SK-N-SH (cell line): Measurements from ENCODE around the gene PPP1R16B. TPM values are rescaled to one million over a fixed set of nuclear protein-coding genes. Genes with fewer than 3 reads are reported as not detected.
A peak's percentile ranks its signal among the peaks of the same experiment; 100 is the strongest.

Experiments
- CTCF ChIA-PET: fragments of 300-600, 350-600 bp; formaldehyde crosslinking; extraction: SDS; loops from one replicate; lab custom pipeline; 2021; lab: Yijun Ruan, JAX
- POLR2A ChIA-PET: fragments of 350-600 bp; sonication (Branson Sonifier 250); formaldehyde crosslinking; extraction: SDS; loops from one replicate; lab custom pipeline; 2020; ENCODE audit warnings: antibody characterized with exemption, inconsistent platforms; lab: Yijun Ruan, JAX
- DNase-seq: peaks from one replicate; pipeline ENCODE4 v3.0.0; 2012
- H2AFZ ChIP-seq: fragments of 200-600 bp; sonication (generic); 2 replicates; pipeline ENCODE4 v1.8.1; 2016; ENCODE audit warnings: antibody characterized with exemption, mild to moderate bottlenecking, low read depth
- H3F3A ChIP-seq: fragments of 200-600 bp; sonication (generic); replicated peaks from 2 replicates; pipeline ENCODE3; 2016; ENCODE audit warnings: antibody characterized with exemption, mild to moderate bottlenecking; ENCODE audit not compliant: insufficient read depth
- H3K27ac ChIP-seq, 2 experiments: fragments of 200-500 bp in 1 of 2; fragments of 200-600 bp in 1 of 2; sonication (Bioruptor generic) in 1 of 2; sonication (generic), shearing (Covaris generic) in 1 of 2; 2 replicates each; pipeline versions ENCODE4 v1.5.1 to v1.6.1; 2014 to 2016; ENCODE audit warnings: low read depth in 2 of 2, inconsistent platforms in 1 of 2, low read length in 1 of 2, mild to moderate bottlenecking in 1 of 2, mixed read lengths in 1 of 2
- H3K27me3 ChIP-seq: fragments of 200-600 bp; sonication (generic), shearing (Covaris generic); 2 replicates; pipeline ENCODE4 v1.6.1; 2016; ENCODE audit warnings: mixed run types; ENCODE audit not compliant: insufficient read depth
- H3K36me3 ChIP-seq, 2 experiments: fragments of 200-500 bp in 1 of 2; fragments of 200-600 bp in 1 of 2; sonication (Bioruptor generic) in 1 of 2; sonication (generic) in 1 of 2; replicated peaks in 1 of 2; 2 replicates each; pipeline versions ENCODE3 to v1.5.1; 2014 to 2016; ENCODE audit warnings: low read length in 1 of 2, mild to moderate bottlenecking in 1 of 2; ENCODE audit not compliant: insufficient read depth in 2 of 2, control insufficient read depth in 1 of 2
- H3K4me1 ChIP-seq, 2 experiments: fragments of 200-500 bp in 1 of 2; fragments of 200-600 bp in 1 of 2; sonication (Bioruptor generic) in 1 of 2; sonication (generic), shearing (Covaris generic) in 1 of 2; 2 replicates each; pipeline versions ENCODE4 v1.5.1 to v1.6.1; 2014 to 2016; ENCODE audit warnings: low read depth in 1 of 2, low read length in 1 of 2, mixed run types in 1 of 2; ENCODE audit not compliant: insufficient read depth in 2 of 2, control insufficient read depth in 1 of 2
- H3K4me2 ChIP-seq: fragments of 200-600 bp; sonication (generic), shearing (Covaris generic); 2 replicates; pipeline ENCODE4 v1.6.1; 2017; ENCODE audit warnings: mixed run types
- H3K4me3 ChIP-seq, 2 experiments: fragments of 200-500 bp in 1 of 2; fragments of 200-600 bp in 1 of 2; sonication (Bioruptor generic) in 1 of 2; sonication (generic), shearing (Covaris generic) in 1 of 2; 2 replicates each; pipeline versions ENCODE4 v1.5.1 to v1.8.1; 2014 to 2016; ENCODE audit warnings: low read depth in 2 of 2, inconsistent platforms in 1 of 2, low read length in 1 of 2, mild to moderate bottlenecking in 1 of 2, mixed read lengths in 1 of 2, moderate library complexity in 1 of 2
- H3K79me2 ChIP-seq: fragments of 200-600 bp; sonication (generic); 2 replicates; pipeline ENCODE4 v1.8.1; 2017; ENCODE audit warnings: mild to moderate bottlenecking; ENCODE audit not compliant: insufficient read depth
- H3K9ac ChIP-seq: fragments of 200-600 bp; sonication (generic); 2 replicates; pipeline ENCODE4 v1.6.1; 2017; ENCODE audit warnings: mixed run types
- H3K9me2 ChIP-seq: fragments of 200-600 bp; sonication (generic); 2 replicates; pipeline ENCODE4 v1.6.1; 2017; ENCODE audit warnings: mixed run types
- H3K9me3 ChIP-seq: fragments of 200-600 bp; sonication (generic); 2 replicates; pipeline ENCODE4 v1.6.1; 2017; ENCODE audit warnings: mixed run types, mild to moderate bottlenecking, moderate library complexity
- H4K20me1 ChIP-seq: fragments of 200-600 bp; sonication (generic); 2 replicates; pipeline ENCODE4 v1.6.1; 2017; ENCODE audit warnings: mild to moderate bottlenecking, mixed run types; ENCODE audit not compliant: insufficient read depth
- CTCF ChIP-seq: fragments of 200-600 bp; sonication (generic); IDR thresholded peaks from 2 replicates; pipeline ENCODE4 v1.6.1; 2017; ENCODE audit warnings: antibody characterized with exemption, mild to moderate bottlenecking, moderate library complexity
- FOXJ3 ChIP-seq: sonication (generic); formaldehyde crosslinking; IDR thresholded peaks from 2 replicates; pipeline ENCODE4 v1.5.1; 2020; ENCODE audit warnings: mild to moderate bottlenecking, missing genetic modification reagents
- IRF3 ChIP-seq: fragments of 150-350 bp; IDR thresholded peaks from 2 replicates; pipeline ENCODE4 v1.6.1; 2016; ENCODE audit warnings: mild to moderate bottlenecking, low read depth, low read length
- MEF2A ChIP-seq: IDR thresholded peaks from 2 replicates; pipeline ENCODE4 v1.4.0; 2012; ENCODE audit warnings: low read depth, borderline replicate concordance
- POLR2AphosphoS5 ChIP-seq: IDR thresholded peaks from 2 replicates; pipeline ENCODE4 v1.6.1; 2012; ENCODE audit warnings: low read depth, low read length
- RAD21 ChIP-seq: IDR thresholded peaks from 2 replicates; pipeline ENCODE4 v1.6.1; 2012; ENCODE audit warnings: mild to moderate bottlenecking, low read length
- RFX5 ChIP-seq: IDR thresholded peaks from 2 replicates; pipeline ENCODE4 v1.6.1; 2012; ENCODE audit warnings: mild to moderate bottlenecking, improper control_type of control experiment, low read length
- TCF12 ChIP-seq: IDR thresholded peaks from 2 replicates; pipeline ENCODE4 v1.4.0; 2012
- WGBS: methylation state at CpG from one replicate; pipeline ENCODE4 v1.1.6; 2017; ENCODE audit warnings: low lambda C conversion rate; 5-methylcytosine and 5-hydroxymethylcytosine counted together
- polyA plus RNA-seq, 3 experiments: library from polyadenylated mRNA; depleted of rRNA; stranded (reverse); fragments of >200 nt; gene quantifications; 2 replicates each; pipeline ENCODE4 v1.2.3, GENCODE V29; 2012

The PPP1R16B gene
- polyA plus RNA-seq, 1 of the 3 experiments (the other 2 are of a cell fraction): 0.28 TPM

GRCh38 chr20:38935285-38935684, 129.8 kb downstream of the PPP1R16B start:
- Histone ChIP-seq H3K79me2 (peaks cover 100% of the 10 kb centered on the region), H3K4me3 (no peak overlapping the region), H3K9ac (no peak overlapping the region), H2AFZ (no peak overlapping the region), H3K4me2 (no peak overlapping the region), H3K27ac (no peak overlapping the region)
- POLR2A ChIA-PET: no interaction called here
- TF ChIP-seq CTCF (peak; percentile 38; the same call in 1 of the 2 replicates), RAD21 (peak; percentile 51), POLR2AphosphoS5 (no peak)
- TF ChIP-seq, all 33 proteins: peak for 2
- no peak for DNase-seq
- H4K20me1 ChIP-seq: peaks cover 50% of the 10 kb centered on the region; the same call in 1 of the 2 replicates
- H3K36me3 ChIP-seq: peaks cover 0 to 11% of the 10 kb centered on the region in 2 experiments
- no peaks in the 10 kb centered on the region for H3F3A ChIP-seq
- CTCF ChIA-PET: interaction anchor here (1.3 to 1.9 kb wide), 2 partner anchors 9 to 11 kb away, joined by 3 to 10 read pairs; partner anchors contain the start of gene FAM83D
- no peaks in the 10 kb centered on the region for H3K9me3 ChIP-seq
- peaks cover 6 to 8% of the 10 kb centered on the region in 2 experiments; a peak in 2 of 4 replicates for H3K4me1 ChIP-seq
- H3K27me3 ChIP-seq: no peaks in the 10 kb centered on the region
- 61% methylated on average over 3 of the region's 3 CpGs for WGBS
- no peaks in the 10 kb centered on the region for H3K9me2 ChIP-seq

- Histone ChIP-seq H3K4me2 (no peak overlapping the region), H2AFZ (no peak overlapping the region), H3K9me3 (no peaks in the 10 kb centered on the region), H3K27me3 (no peaks in the 10 kb centered on the region), H3K36me3 (peaks cover 0 to 11% of the 10 kb centered on the region in 2 experiments), H3K79me2 (peaks cover 100% of the 10 kb centered on the region), H3K27ac (no peak overlapping the region), H3K9me2 (no peaks in the 10 kb centered on the region), H3K4me3 (no peak overlapping the region), H3K9ac (no peak overlapping the region), H3F3A (no peaks in the 10 kb centered on the region), H4K20me1 (peaks cover 48% of the 10 kb centered on the region; the same call in 1 of the 2 replicates), H3K4me1 (peaks cover 6 to 8% of the 10 kb centered on the region in 2 experiments; a peak in 2 of 4 replicates)
- 87% methylated on average over 5 of the region's 5 CpGs for whole genome bisulfite sequencing
- no peak for DNase-seq
- POLR2A ChIA-PET: no interaction called here
- CTCF ChIA-PET: interaction anchor here (1.3 to 2.0 kb wide), 3 partner anchors 9 to 290 kb away, joined by 4 to 10 read pairs (median 9); partner anchors contain the start of gene FAM83D
- TF ChIP-seq IRF3: no peak
- TF ChIP-seq RFX5: no peak
- TF ChIP-seq MEF2A: no peak
- TF ChIP-seq FOXJ3: no peak
- peak; percentile 26; the same call in 1 of the 2 replicates for TF ChIP-seq TCF12
Observed at GRCh38 chr20:38935967-38936407, 130.5 kb downstream of the PPP1R16B start.
